GM23338 (cell line): Measurements from ENCODE around the gene CD99L2.

Experiments used
- EZH2 ChIP-seq: fragments of 200-600 bp; sonication (generic); IDR thresholded peaks from one replicate; pipeline ENCODE4 v1.8.0; 2017; ENCODE audit warnings: antibody characterized with exemption, mild to moderate bottlenecking, low read depth; ENCODE audit not compliant: unreplicated experiment
- EZH2phosphoT487 ChIP-seq: fragments of 200-600 bp; sonication (generic); IDR thresholded peaks from one replicate; pipeline ENCODE4 v1.8.1; 2018; ENCODE audit warnings: antibody characterized with exemption; ENCODE audit not compliant: unreplicated experiment
- POLR2AphosphoS5 ChIP-seq: IDR thresholded peaks from 2 replicates; pipeline ENCODE4 v1.6.1; 2016; ENCODE audit warnings: antibody characterized with exemption, low read depth
- REST ChIP-seq: IDR thresholded peaks from one replicate; pipeline ENCODE4 v1.6.1; 2018; ENCODE audit warnings: antibody characterized with exemption; ENCODE audit not compliant: unreplicated experiment
- TF ChIP-seq, protein P1 (sequence below), 2 experiments: fragments of 200-600 bp in 1 of 2; sonication (generic) in 1 of 2; conservative IDR thresholded peaks; 2 replicates each; pipeline versions ENCODE4 v1.5.1 to v1.6.1; 2016 to 2017; ENCODE audit warnings: antibody characterized with exemption in 2 of 2, low read depth in 2 of 2, mild to moderate bottlenecking in 2 of 2, moderate library complexity in 1 of 2

GRCh38 chrX:150913511-150913910, 15.0 kb upstream of the CD99L2 start:
- TF ChIP-seq, protein P1, sequence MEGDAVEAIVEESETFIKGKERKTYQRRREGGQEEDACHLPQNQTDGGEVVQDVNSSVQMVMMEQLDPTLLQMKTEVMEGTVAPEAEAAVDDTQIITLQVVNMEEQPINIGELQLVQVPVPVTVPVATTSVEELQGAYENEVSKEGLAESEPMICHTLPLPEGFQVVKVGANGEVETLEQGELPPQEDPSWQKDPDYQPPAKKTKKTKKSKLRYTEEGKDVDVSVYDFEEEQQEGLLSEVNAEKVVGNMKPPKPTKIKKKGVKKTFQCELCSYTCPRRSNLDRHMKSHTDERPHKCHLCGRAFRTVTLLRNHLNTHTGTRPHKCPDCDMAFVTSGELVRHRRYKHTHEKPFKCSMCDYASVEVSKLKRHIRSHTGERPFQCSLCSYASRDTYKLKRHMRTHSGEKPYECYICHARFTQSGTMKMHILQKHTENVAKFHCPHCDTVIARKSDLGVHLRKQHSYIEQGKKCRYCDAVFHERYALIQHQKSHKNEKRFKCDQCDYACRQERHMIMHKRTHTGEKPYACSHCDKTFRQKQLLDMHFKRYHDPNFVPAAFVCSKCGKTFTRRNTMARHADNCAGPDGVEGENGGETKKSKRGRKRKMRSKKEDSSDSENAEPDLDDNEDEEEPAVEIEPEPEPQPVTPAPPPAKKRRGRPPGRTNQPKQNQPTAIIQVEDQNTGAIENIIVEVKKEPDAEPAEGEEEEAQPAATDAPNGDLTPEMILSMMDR (conservative IDR thresholded peaks at IDR 0.05; ENCODE audit: low read depth in 2 of 2) = no peak
- TF ChIP-seq EZH2 = no peak
- no peak for TF ChIP-seq POLR2AphosphoS5
- no peak for TF ChIP-seq REST
- no peak for TF ChIP-seq EZH2phosphoT487
